WTC11 (cell line): ENCODE measurements around the gene FOXN3. TPM values are rescaled to one million over a fixed set of nuclear protein-coding genes. Genes with fewer than 3 reads are reported as not detected.

Source experiments
- ATAC-seq: fragments of 200-7000 bp; cut with Tn5 transposase; 2 replicates; pipeline ENCODE4 v1.10.0; 2021; ENCODE audit warnings: mild to moderate bottlenecking, moderate library complexity
- CTCF ChIA-PET: fragments of 300-600 bp; sonication (Branson Sonifier 250); formaldehyde crosslinking; loops from one replicate; lab custom pipeline; 2021; ENCODE audit warnings: antibody characterized with exemption; lab: Charles Lee
- POLR2A ChIA-PET: fragments of 350-600 bp; sonication (Branson Sonifier 250); formaldehyde crosslinking; loops from one replicate; lab custom pipeline; 2021; ENCODE audit warnings: antibody characterized with exemption; lab: Charles Lee
- DNase-seq: peaks from one replicate; pipeline ENCODE4 v3.0.0; 2021; ENCODE audit warnings: low spot score
- H3K27ac Mint-ChIP-seq: 2 replicates; pipeline ENCODE4 v1.8.0; 2021; ENCODE audit warnings: mixed read lengths
- H3K27me3 Mint-ChIP-seq: 2 replicates; pipeline ENCODE4 v1.8.0; 2021; ENCODE audit warnings: low read depth, mild to moderate bottlenecking, moderate library complexity, mixed read lengths
- H3K36me3 Mint-ChIP-seq: 2 replicates; pipeline ENCODE4 v1.8.0; 2021; ENCODE audit warnings: mixed read lengths
- H3K4me1 Mint-ChIP-seq: 2 replicates; pipeline ENCODE4 v1.8.0; 2022; ENCODE audit warnings: mixed read lengths
- H3K4me3 Mint-ChIP-seq: 2 replicates; pipeline ENCODE4 v1.8.0; 2021; ENCODE audit warnings: mild to moderate bottlenecking, moderate library complexity, mixed read lengths
- H3K9me3 Mint-ChIP-seq: 2 replicates; pipeline ENCODE4 v1.8.0; 2021; ENCODE audit warnings: mixed read lengths
- ATF1 ChIP-seq: sonication (generic); formaldehyde crosslinking; IDR thresholded peaks from 2 replicates; pipeline ENCODE4 v1.8.1; 2023; ENCODE audit warnings: mild to moderate bottlenecking, moderate library complexity, missing genetic modification reagents
- CBFB ChIP-seq: sonication (generic); formaldehyde crosslinking; IDR thresholded peaks from 2 replicates; pipeline ENCODE4 v1.8.1; 2022; ENCODE audit warnings: mild to moderate bottlenecking, low read depth, missing genetic modification reagents
- CTCF ChIP-seq: fragments of 200-600 bp; IDR thresholded peaks from 2 replicates; pipeline ENCODE4 v1.8.0; 2022; ENCODE audit warnings: antibody characterized with exemption
- E2F4 ChIP-seq: sonication (generic); formaldehyde crosslinking; IDR thresholded peaks from 2 replicates; pipeline ENCODE4 v1.8.1; 2022; ENCODE audit warnings: low read depth, mild to moderate bottlenecking, moderate library complexity, missing genetic modification reagents, borderline replicate concordance
- EMX1 ChIP-seq: fragments of 250-450 bp; sonication (Bioruptor Pico); IDR thresholded peaks from 2 replicates; pipeline ENCODE4 v1.8.0; 2021; ENCODE audit warnings: mild to moderate bottlenecking
- ERG ChIP-seq: fragments of 250-450 bp; sonication (Bioruptor Pico); IDR thresholded peaks from 2 replicates; pipeline ENCODE4 v1.8.0; 2021; ENCODE audit warnings: mild to moderate bottlenecking
- FOXK1 ChIP-seq: sonication (generic); formaldehyde crosslinking; IDR thresholded peaks from 2 replicates; pipeline ENCODE4 v1.8.0; 2022; ENCODE audit warnings: mild to moderate bottlenecking, moderate library complexity, missing genetic modification reagents
- GTF2I ChIP-seq: fragments of 250-450 bp; sonication (Bioruptor Pico); conservative IDR thresholded peaks from 2 replicates; pipeline ENCODE4 v1.4.0; 2021; ENCODE audit warnings: mild to moderate bottlenecking
- HMGXB4 ChIP-seq: sonication (generic); formaldehyde crosslinking; IDR thresholded peaks from 2 replicates; pipeline ENCODE4 v1.8.1; 2023; ENCODE audit warnings: mild to moderate bottlenecking, moderate library complexity, missing genetic modification reagents
- IRF2 ChIP-seq: sonication (generic); formaldehyde crosslinking; IDR thresholded peaks from 2 replicates; pipeline ENCODE4 v1.8.0; 2022; ENCODE audit warnings: low read depth, missing genetic modification reagents, borderline replicate concordance
- JAZF1 ChIP-seq: fragments of 250-450 bp; sonication (Bioruptor Pico); IDR thresholded peaks from 2 replicates; pipeline ENCODE4 v1.9.0; 2021; ENCODE audit warnings: moderate library complexity, mild to moderate bottlenecking, inconsistent platforms
- MLX ChIP-seq: sonication (generic); formaldehyde crosslinking; IDR thresholded peaks from 2 replicates; pipeline ENCODE4 v1.8.1; 2023; ENCODE audit warnings: mild to moderate bottlenecking, missing genetic modification reagents, moderate library complexity
- MXD4 ChIP-seq: fragments of 250-450 bp; sonication (Bioruptor Pico); IDR thresholded peaks from 2 replicates; pipeline ENCODE4 v1.8.0; 2021; ENCODE audit warnings: mild to moderate bottlenecking, moderate library complexity, borderline replicate concordance
- NFE2L1 ChIP-seq: sonication (generic); formaldehyde crosslinking; IDR thresholded peaks from 2 replicates; pipeline ENCODE4 v1.8.1; 2023; ENCODE audit warnings: missing genetic modification reagents
- NFYB ChIP-seq: sonication (generic); formaldehyde crosslinking; conservative IDR thresholded peaks from 2 replicates; pipeline ENCODE4 v1.8.0; 2022; ENCODE audit warnings: low read depth, missing genetic modification reagents
- SMAD3 ChIP-seq: sonication (generic); formaldehyde crosslinking; IDR thresholded peaks from 2 replicates; pipeline ENCODE4 v1.8.0; 2022; ENCODE audit warnings: missing genetic modification reagents, mild to moderate bottlenecking, borderline replicate concordance
- SMAD4 ChIP-seq: sonication (generic); formaldehyde crosslinking; IDR thresholded peaks from 2 replicates; pipeline ENCODE4 v1.8.0; 2022; ENCODE audit warnings: mild to moderate bottlenecking, missing genetic modification reagents
- TEAD4 ChIP-seq: sonication (generic); formaldehyde crosslinking; IDR thresholded peaks from 2 replicates; pipeline ENCODE4 v1.8.0; 2022; ENCODE audit warnings: mild to moderate bottlenecking, missing genetic modification reagents
- USF2 ChIP-seq: sonication (generic); formaldehyde crosslinking; IDR thresholded peaks from 2 replicates; pipeline ENCODE4 v1.8.1; 2023; ENCODE audit warnings: mild to moderate bottlenecking, missing genetic modification reagents, moderate library complexity
- ZBTB21 ChIP-seq: sonication (generic); formaldehyde crosslinking; IDR thresholded peaks from 2 replicates; pipeline ENCODE4 v1.8.1; 2023; ENCODE audit warnings: mild to moderate bottlenecking, missing genetic modification reagents, borderline replicate concordance
- ZBTB43 ChIP-seq: sonication (generic); formaldehyde crosslinking; IDR thresholded peaks from 2 replicates; pipeline ENCODE4 v1.8.1; 2023; ENCODE audit warnings: mild to moderate bottlenecking, missing genetic modification reagents
- ZSCAN18 ChIP-seq: fragments of 250-450 bp; sonication (Bioruptor Pico); IDR thresholded peaks from 2 replicates; pipeline ENCODE4 v2.1.2; 2022; ENCODE audit warnings: mild to moderate bottlenecking, moderate library complexity
- total RNA-seq: library from RNA; stranded (reverse); gene quantifications from 3 replicates; pipeline ENCODE4 v1.2.3, GENCODE V29; 2021

The FOXN3 gene
- total RNA-seq, 1 experiment from 2014 or later, result 170 TPM

- no peak for TF ChIP-seq NFE2L1 (CRISPR knock-in tag)
These were observed 169.4 kb downstream of the FOXN3 start (continued) for GRCh38 chr14:89247457-89248122.

- no peak for DNase-seq
- no peak overlapping the region for H3K4me3 Mint-ChIP-seq
- peaks cover 86% of the 10 kb centered on the region for H3K4me1 Mint-ChIP-seq
- TF ChIP-seq ZBTB21 (CRISPR knock-in tag) (no peak), ZBTB43 (CRISPR knock-in tag) (no peak), SMAD4 (no peak), CTCF (no peak), JAZF1 (CRISPR knock-in tag) (no peak), IRF2 (no peak), MLX (CRISPR knock-in tag) (no peak), EMX1 (CRISPR knock-in tag) (no peak), TEAD4 (CRISPR knock-in tag) (no peak), ATF1 (CRISPR knock-in tag) (no peak), FOXK1 (CRISPR knock-in tag) (no peak), SMAD3 (no peak), ERG (CRISPR knock-in tag) (no peak), ZSCAN18 (no peak), CBFB (no peak), MXD4 (CRISPR knock-in tag) (no peak)
- ChIA-PET POLR2A (no interaction called here), CTCF (interaction anchor here (1.4 kb wide), 1 partner anchor 21 kb away, joined by 4 read pairs; no protein-coding TSS in a partner anchor)
- H3K9me3 Mint-ChIP-seq, result no peaks in the 10 kb centered on the region
- H3K27ac Mint-ChIP-seq, result no peak overlapping the region
- no peaks in the 10 kb centered on the region for H3K27me3 Mint-ChIP-seq
- peaks cover 5% of the 10 kb centered on the region; the same call in 1 of the 2 replicates for H3K36me3 Mint-ChIP-seq
- no peak for ATAC-seq
These were observed 170.7 kb downstream of the FOXN3 start for GRCh38 chr14:89246290-89246689.

- no peak for ATAC-seq
- TF ChIP-seq GTF2I (CRISPR knock-in tag) (no peak), USF2 (no peak), HMGXB4 (CRISPR knock-in tag) (no peak), NFYB (CRISPR knock-in tag) (no peak), ATF1 (CRISPR knock-in tag) (no peak), CBFB (no peak), E2F4 (CRISPR knock-in tag) (no peak)
- TF ChIP-seq, all 79 proteins: peak for 0
- no peak overlapping the region for H3K4me3 Mint-ChIP-seq
- POLR2A ChIA-PET, result no interaction called here
- peaks cover 9% of the 10 kb centered on the region; the same call in 1 of the 2 replicates for H3K36me3 Mint-ChIP-seq
- H3K4me1 Mint-ChIP-seq, result peaks cover 86% of the 10 kb centered on the region
- CTCF ChIA-PET, result interaction anchor here (1.4 kb wide), 1 partner anchor 22 kb away, joined by 4 read pairs; no protein-coding TSS in a partner anchor
- no peak for DNase-seq
- H3K27me3 Mint-ChIP-seq, result no peaks in the 10 kb centered on the region
- H3K27ac Mint-ChIP-seq, result no peak overlapping the region
- H3K9me3 Mint-ChIP-seq, result no peaks in the 10 kb centered on the region
These were observed 171.2 kb downstream of the FOXN3 start for GRCh38 chr14:89245802-89246201.
